Left cardiac atrium (tissue), 2 donors: ENCODE data around the gene TTLL5. TPM values are rescaled to one million over a fixed set of nuclear protein-coding genes. Genes with fewer than 3 reads are reported as not detected.

Experiments
- total RNA-seq, 2 donors: library from RNA; stranded (reverse); fragmentation: NEBNext Ultra II Directional; extraction: Animal tissue kit (Norgen Biotek cat#: 25700); gene quantifications; one replicate each; pipeline ENCODE4 v1.2.1, GENCODE V29; 2021
- donor health status: DM: no; HTN: yes; CAD: no; lungs with severe emphysema.
- donor health status: DM: yes; HTN: yes; CAD: no.

The TTLL5 gene
- total RNA-seq, 2 donors from 2014 or later: 18.1 to 21.1 TPM

Other genes starting within 250 kb of the TTLL5 start
- 10 to 100 TPM; 30.5 to 32.7 TPM for gene JDP2, start 233.2 kb upstream of the TTLL5 start, total RNA-seq
- gene BATF, start 138.8 kb upstream of the TTLL5 start, total RNA-seq: 1 to 10 TPM; 1.8 to 2.3 TPM
- 1 to 10 TPM; 1.8 TPM for gene FLVCR2, start 82.6 kb upstream of the TTLL5 start, total RNA-seq
- gene ERG28, start 370 bp upstream of the TTLL5 start, total RNA-seq: 1 to 10 TPM; 8.8 to 9.0 TPM